H1 (cell line): Measurements from ENCODE around the gene ABHD11.

Experiments
- CEBPB ChIP-seq: IDR thresholded peaks from 2 replicates; pipeline ENCODE4 v1.6.1; 2012; ENCODE audit warnings: low read depth, low read length
- EZH2 ChIP-seq: fragments of 200-600 bp; sonication (generic); IDR thresholded peaks from 2 replicates; pipeline ENCODE4 v1.7.1; 2012; ENCODE audit warnings: low read depth, mild to moderate bottlenecking, moderate library complexity, low read length, inconsistent platforms; ENCODE audit not compliant: severe bottlenecking
- HDAC6 ChIP-seq: IDR thresholded peaks from one replicate; pipeline ENCODE4 v1.7.1; 2012; ENCODE audit warnings: low read depth, mild to moderate bottlenecking, inconsistent platforms, low read length, moderate library complexity
- TF ChIP-seq, protein P1 (sequence below), 3 experiments: IDR thresholded peaks; 1 replicate in 2 of 3; 2 replicates in 1 of 3; pipeline versions ENCODE4 v1.5.1 to v1.6.1; 2011; ENCODE audit warnings: low read length in 3 of 3, mild to moderate bottlenecking in 3 of 3, inconsistent platforms in 2 of 3, low read depth in 1 of 3, moderate library complexity in 1 of 3; ENCODE audit not compliant: insufficient read depth in 1 of 3; ENCODE audit errors: control extremely low read depth in 1 of 3

DNA sequence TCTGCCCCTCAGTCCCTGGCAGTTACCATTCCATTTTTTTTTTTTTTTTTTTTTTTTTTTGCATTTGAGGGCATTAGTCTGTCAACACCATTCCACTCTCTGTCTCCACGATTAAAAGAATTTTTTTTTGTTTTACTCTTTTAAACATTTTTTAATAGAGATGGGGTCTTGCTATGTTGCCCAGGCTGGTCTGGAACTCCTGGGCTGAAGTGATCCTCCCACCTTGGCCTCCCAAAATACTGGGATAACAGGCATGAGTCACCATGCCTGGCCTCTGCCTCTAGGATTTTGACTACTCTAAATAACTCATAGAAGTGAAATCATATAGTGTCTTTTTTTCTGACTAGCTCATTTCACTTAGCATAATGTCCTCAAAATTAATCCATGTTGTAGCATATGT is 48.0 kb upstream of the ABHD11 start:
- TF ChIP-seq, protein P1, sequence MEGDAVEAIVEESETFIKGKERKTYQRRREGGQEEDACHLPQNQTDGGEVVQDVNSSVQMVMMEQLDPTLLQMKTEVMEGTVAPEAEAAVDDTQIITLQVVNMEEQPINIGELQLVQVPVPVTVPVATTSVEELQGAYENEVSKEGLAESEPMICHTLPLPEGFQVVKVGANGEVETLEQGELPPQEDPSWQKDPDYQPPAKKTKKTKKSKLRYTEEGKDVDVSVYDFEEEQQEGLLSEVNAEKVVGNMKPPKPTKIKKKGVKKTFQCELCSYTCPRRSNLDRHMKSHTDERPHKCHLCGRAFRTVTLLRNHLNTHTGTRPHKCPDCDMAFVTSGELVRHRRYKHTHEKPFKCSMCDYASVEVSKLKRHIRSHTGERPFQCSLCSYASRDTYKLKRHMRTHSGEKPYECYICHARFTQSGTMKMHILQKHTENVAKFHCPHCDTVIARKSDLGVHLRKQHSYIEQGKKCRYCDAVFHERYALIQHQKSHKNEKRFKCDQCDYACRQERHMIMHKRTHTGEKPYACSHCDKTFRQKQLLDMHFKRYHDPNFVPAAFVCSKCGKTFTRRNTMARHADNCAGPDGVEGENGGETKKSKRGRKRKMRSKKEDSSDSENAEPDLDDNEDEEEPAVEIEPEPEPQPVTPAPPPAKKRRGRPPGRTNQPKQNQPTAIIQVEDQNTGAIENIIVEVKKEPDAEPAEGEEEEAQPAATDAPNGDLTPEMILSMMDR (IDR thresholded peaks at IDR 0.05; ENCODE audit: control extremely low read depth in 1 of 3, insufficient read depth in 1 of 3, low read depth in 1 of 3, low read length in 3 of 3): no peak
- TF ChIP-seq CEBPB (no peak), HDAC6 (no peak), EZH2 (no peak)
